ENCODE results near the gene NTNG2. TPM values are rescaled to one million over a fixed set of nuclear protein-coding genes. Genes with fewer than 3 reads are reported as not detected.

Gene NTNG2
- total and polyA plus RNA-seq, 9 of the 15 experiments (the other 6 are each of a cell fraction or from before 2014, with no cell fraction given), result 0.01 to 0.11 (median 0.09) TPM; not detected in 6

GRCh38 chr9:132125944-132126679 lies 35.7 kb upstream of the NTNG2 start:
- TF ChIP-seq PCBP1 (IDR thresholded peaks at IDR 0.05; ENCODE audit: low read depth, low read length, poor library complexity, severe bottlenecking) (no peak), ZBTB7A (IDR thresholded peaks at IDR 0.05; ENCODE audit: borderline replicate concordance, control insufficient read depth, low read depth, low read length) (no peak), SOX6 (IDR thresholded peaks at IDR 0.05) (no peak), SMAD2 (IDR thresholded peaks at IDR 0.05; ENCODE audit: low read depth, low read length) (no peak), MLLT1 (IDR thresholded peaks at IDR 0.05) (no peak)
- WGBS (ENCODE audit: insufficient coverage, low coverage, missing lambda C conversion rate), result 4% methylated on average over 20 of the region's 20 CpGs
- DNase-seq (ENCODE audit: extremely low read depth in 1 of 4, low spot score in 3 of 4), result no peak
- H3K27ac ChIP-seq (ENCODE audit: extremely low read depth, low read depth, low read length), result no peak overlapping the region
- ChIA-PET POLR2A (interaction anchor here (0.7 to 1.0 kb wide), 2 partner anchors 39 to 354 kb away, joined by 3 read pairs; no protein-coding TSS in a partner anchor), CTCF (ENCODE audit: low intra/inter-chr PET ratio) (no interaction called here)
- BruUV-seq (replicated peaks), result no TSS peak
- peaks cover 49 to 67% of the 10 kb centered on the region in 2 experiments for H3K27me3 ChIP-seq (ENCODE audit: control insufficient read depth in 2 of 2, insufficient read depth in 2 of 2, low read length in 2 of 2)
- no peak overlapping the region for H3K4me2 ChIP-seq (ENCODE audit: insufficient read depth, low read length)
- intact Hi-C loops (cut with micrococcal nuclease) (no loop called here), in situ Hi-C loops (cut with MboI) (no loop called here)
- peaks cover 6% of the 10 kb centered on the region for H3K9me1 ChIP-seq (ENCODE audit: control insufficient read depth, insufficient read depth, low read length)
- H3K9me3 ChIP-seq (replicated peaks; ENCODE audit: control insufficient read depth, insufficient read depth, low read depth, low read length), result no peaks in the 10 kb centered on the region
- FAIRE-seq, result no peak
- no peaks in the 10 kb centered on the region for H3K36me3 ChIP-seq (ENCODE audit: control insufficient read depth, insufficient read depth, low read length)
- H3K9ac ChIP-seq (ENCODE audit: insufficient read depth in 1 of 2, low read depth in 2 of 2, low read length in 2 of 2), result no peak overlapping the region
- H4K20me1 ChIP-seq (replicated peaks; ENCODE audit: control insufficient read depth, insufficient read depth, low read length), result 0 out of 2 replicates have a peak, but pooled peaks cover 3% of the 10 kb centered on the region
- ATAC-seq, result no peak
- no peak overlapping the region for H3K4me3 ChIP-seq
- H3K79me2 ChIP-seq (ENCODE audit: control insufficient read depth, insufficient read depth, low read length), result no peaks in the 10 kb centered on the region
- H3K4me1 ChIP-seq (replicated peaks in 1 of 2; ENCODE audit: control insufficient read depth in 2 of 2, insufficient read depth in 2 of 2, low read length in 2 of 2), result peaks cover 0 to 6% of the 10 kb centered on the region in 2 experiments; a peak in 2 of 5 replicates
- H2AFZ ChIP-seq (ENCODE audit: low read depth, low read length), result no peak overlapping the region
